Tibial artery (tissue), 4 donors: Measurements from ENCODE around the gene SLC7A4.
"Not testable (repeated sequence)": the region's sequence is repeated elsewhere in the genome, so short reads cannot be mapped to it uniquely, and the experiment has no call there.

ENCODE experiments used
- DNase-seq, 2 donors: peaks; one replicate each; pipeline ENCODE4 v3.0.0-alpha.2; 2019
- H3K27ac ChIP-seq, 2 donors: fragments of 200-600 bp; sonication (generic) in 1 of 2; 1 replicate in 1 of 2; 2 replicates in 1 of 2; pipeline ENCODE4 v1.5.1; 2018 to 2019; ENCODE audit warnings: mild to moderate bottlenecking in 1 of 2
- H3K27me3 ChIP-seq, 2 donors: fragments of 200-600 bp; sonication (generic) in 1 of 2; one replicate each; pipeline versions ENCODE4 v1.5.1 to v1.6.0; 2016 to 2019
- H3K36me3 ChIP-seq, 3 donors: fragments of 200-600 bp; sonication (generic) in 2 of 3; one replicate each; pipeline ENCODE4 v1.5.1; 2016 to 2019; ENCODE audit warnings: mild to moderate bottlenecking in 2 of 3
- H3K4me1 ChIP-seq, 4 donors: fragments of 200-600 bp; sonication (generic) in 2 of 4; 1 replicate in 3 of 4; 2 replicates in 1 of 4; pipeline ENCODE4 v1.5.1; 2016 to 2019
- H3K4me3 ChIP-seq, 2 donors: fragments of 200-600 bp; sonication (generic) in 1 of 2; 1 replicate in 1 of 2; 2 replicates in 1 of 2; pipeline ENCODE4 v1.5.1; 2018 to 2019; ENCODE audit warnings: mild to moderate bottlenecking in 2 of 2
- H3K9me3 ChIP-seq, 3 donors: fragments of 200-600 bp; sonication (generic) in 1 of 3; one replicate each; pipeline ENCODE4 v1.5.1; 2016 to 2019
- CTCF ChIP-seq, 2 experiments: fragments of 200-600 bp in 1 of 2; fragments of 450-650 bp in 1 of 2; IDR thresholded peaks; one replicate each; pipeline ENCODE4 v1.5.1; 2017 to 2019; ENCODE audit warnings: antibody characterized with exemption in 2 of 2, mild to moderate bottlenecking in 1 of 2, moderate library complexity in 1 of 2
- intact Hi-C: fragments of 100-400 bp; cut with DNase I; formaldehyde crosslinking; loops from one replicate; pipeline ENCODE4 v1.15.0; 2023; ENCODE audit warnings: low total_unique reads

The SLC7A4 gene

DNA sequence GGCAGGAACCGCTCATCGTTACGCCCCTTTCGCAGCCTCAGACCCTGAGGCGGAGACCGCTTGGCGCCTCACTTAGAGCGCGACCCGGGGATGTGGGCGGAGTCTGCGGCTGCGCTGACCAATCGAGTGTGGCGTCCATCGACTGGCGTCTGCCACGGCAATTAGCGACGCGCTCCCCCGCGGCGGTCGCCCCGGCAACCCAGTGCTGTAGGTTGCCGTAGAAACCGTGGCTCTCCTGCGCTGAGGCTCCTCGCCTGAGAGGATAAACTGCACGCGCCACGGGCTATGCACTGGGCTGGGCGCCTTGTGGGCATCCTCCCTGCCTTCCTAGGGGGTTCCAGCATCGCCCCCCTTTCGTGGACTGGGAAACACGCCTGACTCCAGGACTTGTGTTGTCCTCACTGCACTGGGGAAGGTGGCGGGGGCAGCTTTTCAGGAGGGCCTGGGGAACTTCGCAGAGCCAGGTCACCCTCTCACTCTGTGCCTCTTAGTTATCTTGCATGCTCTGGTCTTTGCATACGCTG lies 18.1 kb downstream of the SLC7A4 start:
- no peaks in the 10 kb centered on the region for H3K27me3 ChIP-seq
- no peaks in the 10 kb centered on the region for H3K36me3 ChIP-seq
- peak overlapping the region; percentile 38 to 55 for H3K4me3 ChIP-seq
- peak; percentile 78 to 86 for DNase-seq
- peak overlapping the region; percentile 63 to 66 for H3K27ac ChIP-seq
- no peak for TF ChIP-seq CTCF (IDR thresholded peaks at IDR 0.05)
- no peaks in the 10 kb centered on the region for H3K9me3 ChIP-seq
- H3K4me1 ChIP-seq, result peaks cover 11 to 28% (median 19%) of the 10 kb centered on the region in 4 donors
- intact Hi-C loops, result no loop called here

DNA sequence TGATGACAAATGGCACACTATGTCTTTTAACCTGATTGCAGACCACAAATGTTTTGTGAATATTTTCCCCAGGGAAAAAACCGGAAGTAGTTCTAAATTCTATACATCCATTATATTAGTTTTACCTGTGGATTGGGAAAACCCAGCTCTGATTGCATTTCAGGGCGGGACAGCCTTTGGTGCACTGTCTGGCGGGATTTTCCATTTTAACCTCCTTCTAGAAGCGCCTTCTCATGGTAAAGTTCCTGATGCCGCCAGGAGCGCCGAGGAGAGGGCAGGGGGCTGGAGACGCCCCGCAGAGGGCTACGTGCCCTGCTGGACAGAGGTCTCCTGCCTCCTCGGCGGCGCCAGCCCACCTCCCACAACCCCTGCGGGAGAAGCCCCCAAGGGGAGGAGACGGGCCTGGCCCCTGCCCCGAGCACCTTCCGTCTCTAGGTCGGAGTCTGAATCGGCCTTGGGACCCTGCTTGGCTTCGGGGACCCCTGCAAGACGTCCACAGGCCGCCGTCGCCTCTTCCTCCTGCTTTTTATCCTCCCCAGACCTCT lies 18.6 kb downstream of the SLC7A4 start:
- H3K27ac ChIP-seq, result peak overlapping the region; percentile 63 to 66
- intact Hi-C loops, result no loop called here
- no peak for DNase-seq
- H3K9me3 ChIP-seq, result no peaks in the 10 kb centered on the region
- H3K4me3 ChIP-seq, result peak overlapping the region; percentile 38 to 55
- H3K4me1 ChIP-seq, result peaks cover 11 to 28% (median 19%) of the 10 kb centered on the region in 4 donors
- no peak for TF ChIP-seq CTCF (IDR thresholded peaks at IDR 0.05)
- no peaks in the 10 kb centered on the region for H3K36me3 ChIP-seq
- no peaks in the 10 kb centered on the region for H3K27me3 ChIP-seq

DNA sequence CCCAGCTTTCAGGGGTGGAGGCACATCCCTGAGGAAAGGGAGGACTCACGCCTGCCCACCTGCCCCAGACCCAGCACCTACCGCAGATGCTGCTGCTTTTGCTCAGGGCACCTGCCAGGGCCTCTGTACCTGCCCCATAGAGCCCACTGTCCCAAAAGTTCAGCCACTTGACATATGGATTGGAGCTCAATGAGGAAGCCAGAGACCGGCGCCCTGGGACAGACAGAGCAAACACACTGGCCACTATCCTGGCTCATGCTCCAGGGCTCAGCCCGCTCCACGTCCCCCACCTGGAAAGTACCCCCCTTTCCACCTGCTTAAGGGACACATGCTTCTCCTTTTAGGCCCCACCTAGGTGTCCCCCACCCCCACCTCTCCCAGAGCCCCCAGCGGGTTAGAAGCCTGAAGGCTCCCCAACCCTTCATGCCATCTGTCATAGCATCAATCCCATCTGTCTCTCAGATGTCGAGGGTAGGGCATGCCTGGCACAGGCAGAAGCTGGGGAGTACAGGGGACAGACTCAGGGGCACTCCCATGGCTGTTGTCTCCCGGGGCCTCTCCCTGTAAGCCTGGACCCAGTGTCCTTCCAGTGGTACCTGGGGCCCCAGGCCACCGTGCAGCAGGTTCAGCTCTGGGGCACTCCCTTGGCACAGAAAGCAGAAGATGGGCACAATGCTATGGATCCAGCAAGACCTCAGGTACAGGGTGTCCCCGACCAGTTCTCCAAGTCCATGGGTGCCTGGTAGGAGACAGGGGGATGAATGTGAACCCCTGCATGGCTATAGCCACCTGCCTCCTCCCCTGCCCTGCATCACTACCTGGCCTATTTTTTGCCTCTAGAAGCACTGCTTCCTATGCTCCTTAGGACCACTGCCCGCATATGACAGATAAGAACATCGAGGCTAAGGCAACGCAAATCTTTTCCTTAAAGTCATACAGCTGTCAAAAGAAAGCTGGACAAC lies 19.6 kb downstream of the SLC7A4 start:
- H3K4me3 ChIP-seq, result no peak overlapping the region
- H3K27ac ChIP-seq, result no peak overlapping the region
- H3K4me1 ChIP-seq, result peaks cover 11 to 28% (median 19%) of the 10 kb centered on the region in 4 donors
- intact Hi-C loops, result no loop called here
- no peak for DNase-seq
- TF ChIP-seq CTCF (IDR thresholded peaks at IDR 0.05), result no peak
- H3K36me3 ChIP-seq, result no peaks in the 10 kb centered on the region
- no peaks in the 10 kb centered on the region for H3K9me3 ChIP-seq
- no peaks in the 10 kb centered on the region for H3K27me3 ChIP-seq

DNA sequence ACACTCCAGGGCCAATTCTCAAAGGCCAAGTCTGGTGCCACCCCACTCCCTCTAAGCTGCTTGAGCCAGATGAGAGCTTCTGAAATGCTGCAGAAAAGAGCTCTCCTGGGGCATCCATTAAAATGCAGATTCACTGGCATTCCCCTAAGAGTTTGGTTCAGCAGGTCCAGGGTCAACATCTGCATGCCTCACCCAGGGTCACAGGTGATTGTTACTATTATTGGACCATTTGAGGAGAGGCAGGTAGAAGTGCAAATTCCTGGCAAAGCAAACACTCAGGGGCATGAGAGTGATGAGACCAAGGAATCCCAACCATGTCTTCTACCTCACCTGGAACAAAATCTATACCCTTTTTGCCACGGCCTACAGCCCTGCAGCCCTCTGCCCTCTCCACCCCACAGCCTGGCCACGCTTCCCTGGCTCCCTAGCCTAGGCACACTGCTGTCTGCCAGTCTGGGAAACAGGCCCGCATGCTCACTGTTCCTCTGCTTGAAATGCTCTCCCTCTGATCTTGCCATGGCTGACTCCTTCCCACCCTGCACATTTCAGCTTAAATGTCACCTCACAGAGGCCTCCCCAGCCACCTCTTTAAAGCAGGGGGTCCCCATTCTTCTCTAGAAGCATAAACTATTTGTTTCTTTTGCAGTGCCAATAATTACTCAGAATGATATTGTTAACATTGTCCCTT lies 21.8 kb downstream of the SLC7A4 start:
- intact Hi-C loops, result no loop called here
- Histone ChIP-seq H3K4me3 (no peak overlapping the region), H3K4me1 (peaks cover 11 to 22% (median 17%) of the 10 kb centered on the region in 4 donors), H3K27ac (no peak overlapping the region), H3K9me3 (no peaks in the 10 kb centered on the region), H3K36me3 (no peaks in the 10 kb centered on the region), H3K27me3 (no peaks in the 10 kb centered on the region)
- no peak for DNase-seq
- no peak for TF ChIP-seq CTCF (IDR thresholded peaks at IDR 0.05)

DNA sequence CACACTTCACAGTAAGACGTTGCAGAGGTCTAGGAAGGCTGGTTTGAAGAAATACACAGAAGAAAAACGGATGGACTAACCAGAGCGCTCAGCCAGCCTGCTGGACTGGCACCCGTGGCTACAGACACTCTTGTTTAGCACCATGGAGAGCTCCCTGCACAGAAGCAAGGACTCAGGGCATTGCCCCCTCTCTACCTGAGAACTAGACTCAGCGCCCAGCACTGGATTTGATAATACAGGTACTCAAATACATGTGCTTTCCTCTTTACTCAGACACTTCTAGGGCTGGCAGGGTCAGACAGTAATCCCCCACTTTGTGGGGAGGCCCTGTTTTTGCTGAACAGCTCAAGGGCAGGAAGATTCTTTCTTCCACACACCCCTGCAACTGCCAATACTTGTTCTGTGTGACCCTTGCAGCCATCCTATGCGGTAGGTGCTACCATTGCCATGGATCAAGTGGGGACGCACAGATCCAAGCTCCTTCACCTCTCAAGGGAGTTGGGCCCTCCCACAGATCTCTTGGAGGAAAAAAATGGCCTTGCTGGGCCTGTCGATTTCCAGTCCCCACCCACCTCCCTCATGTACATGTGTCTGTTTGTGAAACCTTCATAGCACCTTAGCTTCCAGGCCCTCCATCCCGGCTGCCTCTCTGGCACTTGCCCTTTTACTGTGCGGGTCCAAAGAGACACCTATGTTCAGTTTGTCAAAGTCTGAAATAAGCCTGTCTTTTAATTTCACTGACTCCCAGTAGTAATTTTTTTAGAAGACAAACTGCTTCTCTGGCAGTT lies 22.5 kb downstream of the SLC7A4 start:
- DNase-seq, result no peak
- Histone ChIP-seq H3K27me3 (no peaks in the 10 kb centered on the region), H3K27ac (no peak overlapping the region), H3K9me3 (no peaks in the 10 kb centered on the region), H3K4me3 (no peak overlapping the region), H3K4me1 (peaks cover 3 to 14% (median 10%) of the 10 kb centered on the region in 4 donors), H3K36me3 (no peaks in the 10 kb centered on the region)
- TF ChIP-seq CTCF (IDR thresholded peaks at IDR 0.05), result no peak
- intact Hi-C loops, result no loop called here

GRCh38 chr22:21009208-21009607 lies 23.2 kb downstream of the SLC7A4 start:
- H3K27ac ChIP-seq, H3K27me3 ChIP-seq, DNase-seq, H3K4me1 ChIP-seq, H3K9me3 ChIP-seq, H3K36me3 ChIP-seq, H3K4me3 ChIP-seq, intact Hi-C loops: not testable (repeated sequence)
